ENCODE measurements around the gene TACR2.

Gene TACR2

GRCh38 chr10:69400936-69401335, 15.8 kb downstream of the TACR2 start:
- no peak for DNase-seq

GRCh38 chr10:69398466-69398865, 18.3 kb downstream of the TACR2 start:
- DNase-seq, result no peak

GRCh38 chr10:69397972-69398371, 18.7 kb downstream of the TACR2 start:
- DNase-seq, result no peak

GRCh38 chr10:69394020-69394419, 22.7 kb downstream of the TACR2 start:
- DNase-seq, result no peak

DNA sequence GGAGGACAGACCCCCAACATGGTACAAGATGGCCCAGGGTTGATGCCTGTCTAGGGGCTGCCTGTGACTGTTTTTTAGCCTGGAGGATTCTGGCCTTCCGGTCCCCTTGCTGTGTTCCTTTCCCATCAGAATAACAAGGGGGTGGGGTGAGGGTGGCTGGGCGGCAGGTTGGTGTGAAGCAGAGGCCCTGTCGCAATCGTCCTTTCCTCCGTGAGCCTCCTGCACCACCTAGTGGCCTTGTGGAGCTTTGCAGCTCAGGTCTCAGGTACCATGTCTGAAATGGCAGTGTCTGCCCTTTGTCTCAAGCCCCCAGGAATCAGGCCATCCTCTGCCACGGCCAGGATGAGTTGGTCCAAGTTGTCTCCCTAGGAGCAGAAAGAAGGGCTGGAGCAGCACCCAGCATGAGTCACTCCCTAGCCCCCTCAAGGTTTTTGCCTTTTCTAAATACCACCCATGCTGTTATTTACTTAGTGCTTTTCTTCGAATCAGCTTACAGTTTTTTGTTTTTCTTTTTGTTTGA, 24.2 kb downstream of the TACR2 start:
- DNase-seq, result no peak

DNA sequence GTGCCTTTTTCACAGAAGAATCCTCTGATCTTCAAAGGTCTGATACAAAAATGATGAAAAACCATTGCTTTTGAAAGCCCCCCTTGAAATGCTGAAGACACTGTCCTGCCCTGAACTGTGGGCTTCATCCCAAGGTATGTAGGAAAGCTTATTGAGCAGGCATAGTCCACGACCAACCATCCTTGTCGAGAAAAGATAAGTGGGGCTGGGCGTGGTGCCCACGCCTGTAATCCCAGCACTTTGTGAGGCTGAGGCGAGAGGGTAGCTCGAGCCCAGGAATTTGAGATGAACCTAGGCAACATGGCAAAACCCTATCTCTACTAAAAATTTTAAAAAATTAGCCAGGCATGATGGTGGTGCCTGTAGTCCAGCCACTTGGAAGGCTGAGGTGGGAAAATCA, 25.6 kb downstream of the TACR2 start:
- no peak for DNase-seq

DNA sequence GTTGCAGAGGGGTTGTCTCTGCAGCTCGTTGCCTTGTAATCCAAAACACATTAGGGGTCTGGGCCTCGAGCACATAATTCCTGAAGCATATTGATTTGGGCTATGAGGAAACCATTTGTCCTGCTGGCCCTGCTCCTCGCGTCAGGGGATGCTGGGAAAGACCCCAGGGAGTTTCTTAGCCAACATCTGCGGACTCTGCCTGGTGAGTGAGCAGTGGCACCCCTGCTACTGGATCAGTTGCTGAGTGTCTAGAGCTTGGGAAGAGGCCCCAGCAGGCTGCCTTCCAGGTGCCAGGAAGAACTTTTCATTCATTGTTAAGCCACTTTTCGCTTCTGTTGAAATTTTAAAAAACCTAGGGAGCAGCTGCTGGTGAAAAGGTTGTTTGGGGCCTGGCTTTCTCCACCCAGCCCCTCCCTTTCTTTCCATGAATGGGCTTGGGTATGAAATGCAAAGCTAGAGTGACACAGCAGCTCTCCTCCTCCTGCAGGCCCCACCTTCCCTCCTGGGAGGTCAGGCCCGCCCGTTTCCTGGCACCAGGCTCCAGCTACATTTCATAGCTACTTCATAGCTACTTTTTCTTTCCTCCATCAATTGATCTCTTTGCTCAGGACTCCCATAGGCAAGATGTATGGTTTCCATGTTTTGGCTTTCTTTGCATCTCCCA, 26.8 kb downstream of the TACR2 start:
- DNase-seq, result no peak

GRCh38 chr10:69388488-69388887, 28.2 kb downstream of the TACR2 start:
- no peak for DNase-seq

- DNase-seq, result no peak
These were observed 29.2 kb downstream of the TACR2 start for GRCh38 chr10:69387500-69387899.

DNA sequence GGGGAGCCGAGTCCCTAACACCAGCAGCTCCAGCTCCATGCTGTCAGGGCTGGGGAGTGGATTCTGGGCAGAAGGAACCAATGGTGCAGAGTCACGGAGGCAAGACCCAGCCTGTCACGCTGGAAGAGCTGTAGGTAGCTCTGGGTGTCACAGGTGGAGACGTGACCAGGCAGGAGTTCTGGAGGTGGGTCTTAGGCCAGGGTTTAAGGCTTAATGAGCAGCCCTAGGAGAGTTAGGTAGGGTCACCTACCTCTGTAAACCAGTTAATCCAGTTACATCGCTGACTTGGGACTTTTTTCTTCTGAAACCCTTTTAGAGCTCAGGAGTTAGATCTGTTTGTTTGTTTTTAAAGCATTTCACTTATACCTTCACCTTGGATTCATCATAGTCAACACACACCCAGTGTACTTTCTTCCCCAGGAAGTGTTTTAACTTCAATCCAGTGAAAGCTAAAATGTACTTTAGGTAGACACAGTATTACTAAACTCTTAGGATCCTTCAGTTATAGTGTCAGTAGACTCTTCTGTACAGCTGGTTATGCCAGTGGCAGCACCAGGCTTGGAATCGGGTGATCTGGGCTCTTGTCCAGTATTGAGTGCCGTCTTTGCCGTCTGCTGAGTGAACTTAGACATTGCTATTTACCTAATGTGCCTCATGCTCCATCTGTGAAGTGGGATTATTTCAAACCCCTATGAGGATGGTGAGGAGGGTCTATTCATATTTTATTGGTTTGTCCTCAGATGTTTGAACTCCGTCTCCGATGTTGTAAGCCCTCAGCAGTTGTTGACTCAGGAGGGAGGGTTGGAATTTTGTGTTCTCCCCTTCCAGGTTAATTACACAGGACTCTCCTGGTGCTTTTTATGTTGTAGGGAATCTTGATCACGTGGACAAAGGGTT, 31.0 kb downstream of the TACR2 start:
- no peak for DNase-seq

GRCh38 chr10:69384320-69384719, 32.4 kb downstream of the TACR2 start:
- no peak for DNase-seq

DNA sequence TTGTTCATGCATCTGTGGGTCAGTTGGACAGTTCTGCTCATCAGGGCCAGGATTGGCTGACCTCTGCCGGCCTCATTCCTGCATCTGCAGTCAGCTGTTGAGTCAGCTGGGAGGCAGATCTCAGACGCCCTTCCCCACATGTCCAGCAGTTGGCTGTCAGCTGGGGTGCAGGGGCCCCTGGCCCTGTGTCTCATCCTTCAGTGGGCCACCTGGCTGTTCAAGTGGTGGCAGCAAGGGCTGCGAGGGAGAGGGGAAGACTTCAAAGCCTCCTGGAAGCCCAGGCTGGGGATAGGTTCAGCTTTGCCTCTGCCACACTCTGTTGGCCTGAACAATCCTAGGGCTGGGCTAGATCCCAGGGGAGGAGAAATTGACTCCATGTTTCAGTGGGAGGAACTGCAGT, 33.2 kb downstream of the TACR2 start:
- no peak for DNase-seq

DNA sequence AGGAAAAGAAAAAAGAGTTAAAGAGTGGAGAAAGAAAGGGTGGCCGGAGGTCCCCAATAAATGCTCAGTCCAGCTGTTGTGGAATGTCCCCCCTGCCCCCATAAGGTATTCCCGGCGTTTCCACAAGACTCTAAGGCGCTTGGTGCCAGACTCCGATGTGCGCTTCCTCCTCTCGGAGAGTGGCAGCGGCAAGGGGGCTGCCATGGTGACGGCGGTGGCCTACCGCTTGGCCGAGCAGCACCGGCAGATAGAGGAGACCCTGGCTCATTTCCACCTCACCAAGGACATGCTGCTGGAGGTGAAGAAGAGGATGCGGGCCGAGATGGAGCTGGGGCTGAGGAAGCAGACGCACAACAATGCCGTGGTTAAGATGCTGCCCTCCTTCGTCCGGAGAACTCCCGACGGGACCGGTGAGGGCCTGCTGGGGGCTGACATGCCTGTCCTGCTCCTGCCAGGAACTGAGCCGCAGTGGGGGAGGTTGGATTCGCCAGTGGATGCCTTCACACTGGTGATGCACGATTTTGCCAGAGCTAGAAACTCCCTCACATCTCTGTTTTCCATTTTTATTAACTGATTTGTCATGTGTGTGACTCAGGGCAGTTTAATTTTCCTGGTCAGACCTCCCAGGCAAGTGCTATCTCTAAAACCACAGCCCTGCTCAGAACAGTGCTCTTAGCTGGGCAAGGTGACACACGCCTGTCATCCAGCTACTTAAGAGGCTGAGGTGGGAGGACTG, 34.2 kb downstream of the TACR2 start:
- DNase-seq, result no peak

DNA sequence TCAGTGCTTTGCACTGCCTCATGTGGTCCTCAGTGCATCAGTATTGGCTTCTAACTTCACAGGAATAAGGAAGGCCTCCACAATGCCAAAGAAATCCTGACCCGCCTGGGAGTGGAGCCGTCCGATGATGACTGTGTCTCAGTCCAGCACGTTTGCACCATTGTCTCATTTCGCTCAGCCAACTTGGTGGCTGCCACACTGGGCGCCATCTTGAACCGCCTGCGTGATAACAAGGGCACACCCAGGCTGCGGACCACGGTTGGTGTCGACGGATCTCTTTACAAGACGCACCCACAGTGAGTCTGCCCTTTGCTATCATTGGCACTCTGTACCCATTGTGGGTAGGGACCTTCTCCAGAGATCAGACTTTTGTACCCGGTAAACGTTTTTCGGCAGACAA, 36.9 kb downstream of the TACR2 start:
- DNase-seq, result no peak

DNA sequence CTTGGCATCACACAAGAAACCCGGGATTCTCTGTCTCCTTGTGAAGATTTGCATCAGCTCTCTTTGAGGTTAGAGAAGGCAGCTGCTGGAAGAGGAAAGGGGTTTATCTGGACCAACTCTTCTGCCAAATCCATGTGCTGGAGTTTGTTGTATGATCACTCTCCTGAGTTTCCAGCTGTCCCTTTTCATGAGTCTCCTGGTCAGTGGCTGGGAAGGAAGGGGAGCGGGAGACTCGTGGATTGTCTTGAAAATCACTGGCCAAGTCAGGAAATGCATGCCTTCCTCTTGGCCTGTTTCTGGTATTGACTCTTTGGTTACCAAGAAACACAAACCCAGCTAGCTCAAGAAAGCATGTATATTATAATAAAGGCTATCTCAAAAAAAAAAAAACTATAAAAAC, 38.8 kb downstream of the TACR2 start:
- no peak for DNase-seq

GRCh38 chr10:69377191-69377590, 39.5 kb downstream of the TACR2 start:
- DNase-seq, result no peak

DNA sequence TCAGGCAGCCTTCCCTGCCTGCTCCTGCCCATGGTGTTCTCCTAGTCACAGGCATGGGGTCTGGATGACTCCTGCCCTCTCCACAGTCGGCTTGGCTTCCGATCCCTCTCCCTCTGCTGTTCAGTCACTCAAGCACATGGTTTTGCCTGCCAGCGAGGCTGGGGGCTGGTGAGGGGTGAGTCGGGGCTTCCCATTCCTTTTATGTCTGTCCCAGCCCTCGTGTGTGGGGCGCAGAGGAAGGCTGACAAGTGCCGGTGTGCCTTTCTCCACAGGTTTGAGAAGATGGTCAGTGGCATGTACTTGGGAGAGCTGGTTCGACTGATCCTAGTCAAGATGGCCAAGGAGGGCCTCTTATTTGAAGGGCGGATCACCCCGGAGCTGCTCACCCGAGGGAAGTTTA, 40.1 kb downstream of the TACR2 start:
- no peak for DNase-seq

DNA sequence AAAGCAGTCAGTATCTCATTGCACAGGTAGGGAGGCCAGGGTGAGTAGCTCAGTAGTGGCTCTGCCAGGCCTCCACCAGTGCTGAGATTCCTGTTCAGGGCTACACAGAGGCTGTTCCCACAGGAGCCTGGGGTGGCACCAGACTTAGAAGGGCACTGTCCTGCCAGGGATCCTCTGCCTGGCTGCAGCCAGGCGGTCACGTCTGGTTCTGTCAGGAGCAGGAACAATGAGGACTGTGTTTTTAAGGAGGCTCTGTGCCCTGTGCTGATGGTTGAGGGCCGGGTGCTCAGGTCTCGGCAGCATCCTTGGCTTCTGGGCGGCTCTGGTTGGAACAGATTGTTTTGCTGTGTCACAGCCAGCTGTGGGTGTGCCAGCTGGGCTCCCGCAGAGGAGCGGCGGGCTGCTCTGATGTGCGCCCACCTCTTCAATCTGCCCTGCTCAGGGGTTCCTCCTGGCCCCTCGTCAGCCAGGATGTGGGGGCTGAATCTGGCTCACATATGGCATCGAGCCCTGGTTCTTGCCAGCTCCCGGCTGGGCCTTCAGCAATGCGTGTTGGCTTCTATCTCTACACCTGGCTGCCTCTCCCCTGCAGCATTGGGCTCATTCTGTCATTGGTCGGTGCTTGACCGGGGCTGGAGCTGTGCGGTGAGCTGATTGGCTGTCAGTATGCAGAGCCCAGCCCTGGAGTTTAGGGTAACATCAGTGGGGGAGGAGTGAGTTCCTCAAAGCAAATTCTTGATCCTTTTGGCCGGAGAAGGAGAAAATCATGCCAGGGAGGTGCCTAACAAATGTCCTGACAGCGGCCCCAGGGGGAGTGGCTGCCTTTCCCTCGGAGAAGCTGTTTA, 41.2 kb downstream of the TACR2 start:
- no peak for DNase-seq

GRCh38 chr10:69374931-69375306, 41.8 kb downstream of the TACR2 start:
- DNase-seq, result no peak

- DNase-seq, result no peak
These were observed 42.5 kb downstream of the TACR2 start for GRCh38 chr10:69374242-69374641.

DNA sequence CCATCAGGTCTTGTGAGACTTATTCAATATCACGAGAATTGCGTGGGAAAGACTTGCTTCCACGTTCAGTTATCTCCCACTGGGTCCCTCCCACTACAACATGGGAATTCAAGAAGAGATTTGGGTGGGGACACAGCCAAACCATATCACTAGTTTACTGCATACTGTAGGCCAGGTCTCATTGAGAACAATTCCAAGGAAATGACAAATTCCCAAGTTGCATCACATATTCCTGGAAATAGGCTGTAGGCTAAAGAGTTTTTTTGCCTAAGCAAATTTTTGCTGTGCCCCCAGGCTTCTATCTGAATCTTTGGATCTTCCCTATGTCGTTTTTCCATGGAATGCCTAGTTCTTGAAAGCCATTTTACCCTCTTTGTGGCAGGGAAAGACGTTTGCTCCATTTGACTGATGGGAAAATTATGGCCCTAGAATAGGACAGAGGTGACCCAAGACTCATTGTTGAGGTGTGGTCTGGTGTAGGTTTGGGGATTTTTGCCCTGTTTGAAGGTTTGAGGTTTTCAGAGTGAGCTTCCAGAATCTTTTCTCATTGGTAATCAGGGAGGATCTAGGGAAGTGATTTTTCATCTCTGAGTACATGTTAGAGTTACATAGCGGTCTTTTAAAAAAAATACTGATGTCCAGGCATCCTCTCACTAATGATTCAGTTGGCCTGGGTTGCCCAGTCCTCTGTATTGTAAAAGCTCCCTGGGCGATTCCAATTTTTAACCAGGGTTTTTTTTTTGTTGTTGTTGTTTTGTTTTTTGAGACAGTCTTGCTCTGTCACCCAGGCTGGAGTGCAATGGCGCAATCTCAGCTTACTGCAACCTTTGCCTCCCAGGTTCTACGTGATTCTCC, 44.4 kb downstream of the TACR2 start:
- no peak for DNase-seq

DNA sequence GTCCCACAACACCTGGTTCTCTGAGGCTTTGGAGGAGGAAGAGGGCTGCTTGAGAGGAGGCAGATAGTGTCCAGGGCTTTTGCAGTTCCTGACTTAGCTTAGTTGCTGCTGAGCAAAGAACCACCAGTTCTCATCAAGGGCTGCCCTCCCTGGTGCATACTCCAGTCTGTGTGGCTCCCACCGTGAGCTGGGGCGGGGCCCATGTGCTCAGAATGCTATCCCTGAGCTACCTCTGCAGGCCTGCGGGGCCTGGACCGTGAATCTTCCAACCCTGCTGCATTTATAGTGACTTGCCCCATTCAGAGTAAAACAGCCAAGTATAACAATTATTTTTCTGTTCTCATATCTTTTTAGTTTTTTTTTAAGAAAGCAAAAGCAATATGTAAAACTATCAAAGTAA, 49.2 kb downstream of the TACR2 start:
- no peak for DNase-seq
